ENCODE data around the gene TCF15.

GRCh38 chr20:623704-624103 is 13.6 kb upstream of the TCF15 start:
- TF ChIP-seq CTCF (IDR thresholded peaks at IDR 0.05) (no peak), POLR2A (IDR thresholded peaks at IDR 0.05) (no peak)
